Hepatocyte (in vitro differentiated cells): ENCODE measurements around the gene LMX1A. TPM values are rescaled to one million over a fixed set of nuclear protein-coding genes. Genes with fewer than 3 reads are reported as not detected.

Experiments
- DNase-seq: peaks from one replicate; pipeline ENCODE4 v3.0.0-alpha.2; 2016; ENCODE audit warnings: low spot score
- H2AFZ ChIP-seq: fragments of 200-600 bp; sonication (generic); 2 replicates; pipeline ENCODE4 v1.6.0; 2016; ENCODE audit warnings: antibody characterized with exemption, mild to moderate bottlenecking
- H3K27ac ChIP-seq: fragments of 200-600 bp; sonication (generic); 2 replicates; pipeline ENCODE4 v1.5.1; 2016; ENCODE audit warnings: mild to moderate bottlenecking
- H3K27me3 ChIP-seq: fragments of 200-600 bp; sonication (generic); 2 replicates; pipeline ENCODE4 v1.6.1; 2016
- H3K36me3 ChIP-seq: fragments of 200-600 bp; sonication (generic); replicated peaks from 2 replicates; pipeline ENCODE4 v1.5.1; 2016; ENCODE audit warnings: low read depth; ENCODE audit not compliant: insufficient read depth
- H3K4me1 ChIP-seq: fragments of 200-600 bp; sonication (generic); 2 replicates; pipeline ENCODE4 v1.5.1; 2016; ENCODE audit warnings: mild to moderate bottlenecking, moderate library complexity; ENCODE audit not compliant: insufficient read depth
- H3K4me2 ChIP-seq: fragments of 200-600 bp; sonication (generic); 2 replicates; pipeline ENCODE4 v1.6.0; 2016
- H3K4me3 ChIP-seq: fragments of 200-600 bp; sonication (generic); 2 replicates; pipeline ENCODE4 v1.5.1; 2016; ENCODE audit warnings: mild to moderate bottlenecking
- H3K79me2 ChIP-seq: fragments of 200-600 bp; sonication (generic); 2 replicates; pipeline ENCODE4 v1.6.0; 2017; ENCODE audit warnings: mild to moderate bottlenecking
- H3K9me2 ChIP-seq: fragments of 200-600 bp; sonication (generic); replicated peaks from 2 replicates; pipeline ENCODE4 v1.6.0; 2017; ENCODE audit warnings: mild to moderate bottlenecking; ENCODE audit not compliant: insufficient read depth
- H3K9me3 ChIP-seq: fragments of 200-600 bp; sonication (generic); 2 replicates; pipeline ENCODE4 v1.5.1; 2016; ENCODE audit warnings: low read depth, mild to moderate bottlenecking
- H4K20me1 ChIP-seq: fragments of 200-600 bp; sonication (generic); 2 replicates; pipeline ENCODE4 v1.6.0; 2016; ENCODE audit warnings: mild to moderate bottlenecking; ENCODE audit not compliant: insufficient read depth, poor library complexity, severe bottlenecking
- EZH2 ChIP-seq: fragments of 200-600 bp; sonication (generic); IDR thresholded peaks from 2 replicates; pipeline ENCODE4 v1.6.1; 2016; ENCODE audit warnings: antibody characterized with exemption, mild to moderate bottlenecking, borderline replicate concordance
- EZH2phosphoT487 ChIP-seq: fragments of 200-600 bp; sonication (generic); IDR thresholded peaks from one replicate; pipeline ENCODE4 v1.6.1; 2018; ENCODE audit warnings: antibody characterized with exemption, mild to moderate bottlenecking, low read depth, moderate library complexity; ENCODE audit not compliant: unreplicated experiment, severe bottlenecking
- WGBS: methylation state at CpG from one replicate; pipeline ENCODE4 v1.1.6; 2016; ENCODE audit warnings: low lambda C conversion rate; ENCODE audit errors: missing lambda C conversion rate; 5-methylcytosine and 5-hydroxymethylcytosine counted together
- polyA plus RNA-seq: library from polyadenylated mRNA; unstranded; fragments of >200 nt; fragmentation: Nextera tagmentation; extraction: Ambion mirVana; gene quantifications from 2 replicates; pipeline ENCODE4 v1.2.1, GENCODE V29; 2016
- total RNA-seq: library from RNA; depleted of rRNA; stranded (reverse); fragments of >200 nt; gene quantifications from 2 replicates; pipeline ENCODE4 v1.2.3, GENCODE V29; 2014
- TF ChIP-seq, protein P1 (sequence below): fragments of 200-600 bp; sonication (generic); IDR thresholded peaks from 2 replicates; pipeline ENCODE4 v1.5.1; 2016; ENCODE audit warnings: antibody characterized with exemption, mild to moderate bottlenecking; ENCODE audit not compliant: poor library complexity

LMX1A gene
- total and polyA plus RNA-seq, 2 experiments from 2014 or later: not detected

DNA sequence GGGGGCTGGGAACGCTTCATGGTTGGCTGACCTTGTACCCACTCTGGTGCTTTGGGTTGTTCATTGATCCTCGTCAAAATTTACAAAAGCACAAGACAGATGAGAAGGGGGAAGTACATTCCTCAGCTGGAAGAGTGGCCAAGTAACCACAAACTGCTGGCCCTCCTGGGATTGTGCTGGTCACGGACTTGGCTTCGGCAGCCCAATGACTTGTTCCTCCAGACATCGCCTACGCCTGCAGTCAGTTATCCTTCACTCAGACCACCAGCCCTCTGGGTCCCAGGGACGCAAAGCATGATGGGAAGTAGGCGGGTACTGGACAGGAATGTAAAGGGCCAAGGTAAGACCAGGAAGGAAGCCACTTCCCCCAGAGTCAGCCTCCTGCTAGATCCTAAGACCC, 53.1 kb downstream of the LMX1A start:
- no peak overlapping the region for H3K27ac ChIP-seq
- H2AFZ ChIP-seq: no peak overlapping the region
- H3K9me2 ChIP-seq: no peaks in the 10 kb centered on the region
- no peaks in the 10 kb centered on the region for H3K9me3 ChIP-seq
- H3K4me3 ChIP-seq: no peak overlapping the region
- H3K4me1 ChIP-seq: no peaks in the 10 kb centered on the region
- no peak for DNase-seq
- no peaks in the 10 kb centered on the region for H3K36me3 ChIP-seq
- H3K79me2 ChIP-seq: no peaks in the 10 kb centered on the region
- no peak overlapping the region for H3K4me2 ChIP-seq
- WGBS: 91% methylated on average over 8 of the region's 8 CpGs
- H3K27me3 ChIP-seq: no peaks in the 10 kb centered on the region
- no peaks in the 10 kb centered on the region for H4K20me1 ChIP-seq
- TF ChIP-seq EZH2phosphoT487: no peak
- TF ChIP-seq, protein P1, sequence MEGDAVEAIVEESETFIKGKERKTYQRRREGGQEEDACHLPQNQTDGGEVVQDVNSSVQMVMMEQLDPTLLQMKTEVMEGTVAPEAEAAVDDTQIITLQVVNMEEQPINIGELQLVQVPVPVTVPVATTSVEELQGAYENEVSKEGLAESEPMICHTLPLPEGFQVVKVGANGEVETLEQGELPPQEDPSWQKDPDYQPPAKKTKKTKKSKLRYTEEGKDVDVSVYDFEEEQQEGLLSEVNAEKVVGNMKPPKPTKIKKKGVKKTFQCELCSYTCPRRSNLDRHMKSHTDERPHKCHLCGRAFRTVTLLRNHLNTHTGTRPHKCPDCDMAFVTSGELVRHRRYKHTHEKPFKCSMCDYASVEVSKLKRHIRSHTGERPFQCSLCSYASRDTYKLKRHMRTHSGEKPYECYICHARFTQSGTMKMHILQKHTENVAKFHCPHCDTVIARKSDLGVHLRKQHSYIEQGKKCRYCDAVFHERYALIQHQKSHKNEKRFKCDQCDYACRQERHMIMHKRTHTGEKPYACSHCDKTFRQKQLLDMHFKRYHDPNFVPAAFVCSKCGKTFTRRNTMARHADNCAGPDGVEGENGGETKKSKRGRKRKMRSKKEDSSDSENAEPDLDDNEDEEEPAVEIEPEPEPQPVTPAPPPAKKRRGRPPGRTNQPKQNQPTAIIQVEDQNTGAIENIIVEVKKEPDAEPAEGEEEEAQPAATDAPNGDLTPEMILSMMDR: no peak

DNA sequence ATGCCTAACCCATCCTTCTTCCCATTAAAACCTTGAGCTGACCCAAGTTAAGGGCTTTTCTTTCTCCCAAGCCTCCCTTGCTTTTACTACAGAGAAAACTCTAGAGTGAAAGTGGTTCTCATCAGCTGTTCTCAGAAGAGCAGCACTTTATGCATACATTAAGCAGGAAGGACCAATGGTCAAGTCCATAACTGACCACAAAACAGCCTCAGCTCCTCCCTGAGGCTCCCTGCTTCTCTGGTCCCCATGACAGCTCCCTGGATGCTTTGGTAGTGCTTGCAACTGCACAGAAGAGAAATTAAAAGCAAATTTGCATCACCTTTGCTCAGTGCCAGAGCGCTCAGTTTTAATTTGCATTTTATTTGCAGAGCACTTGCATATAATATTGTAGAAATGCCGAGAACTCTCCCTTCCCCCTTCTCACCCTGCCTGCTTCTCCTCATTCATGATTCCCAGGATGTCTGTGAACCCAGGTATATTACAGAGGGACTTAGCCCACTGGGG, 56.1 kb downstream of the LMX1A start:
- no peak for TF ChIP-seq EZH2
- TF ChIP-seq, protein P1: no peak
- TF ChIP-seq EZH2phosphoT487: no peak
- no peak overlapping the region for H2AFZ ChIP-seq
- no peaks in the 10 kb centered on the region for H3K27me3 ChIP-seq
- H3K4me2 ChIP-seq: no peak overlapping the region
- no peaks in the 10 kb centered on the region for H3K36me3 ChIP-seq
- WGBS: 89% methylated on average over 2 of the region's 2 CpGs
- H3K4me1 ChIP-seq: no peaks in the 10 kb centered on the region
- no peak overlapping the region for H3K4me3 ChIP-seq
- H4K20me1 ChIP-seq: no peaks in the 10 kb centered on the region
- H3K27ac ChIP-seq: no peak overlapping the region
- no peak for DNase-seq
- no peaks in the 10 kb centered on the region for H3K9me2 ChIP-seq
- no peaks in the 10 kb centered on the region for H3K79me2 ChIP-seq
- no peaks in the 10 kb centered on the region for H3K9me3 ChIP-seq

DNA sequence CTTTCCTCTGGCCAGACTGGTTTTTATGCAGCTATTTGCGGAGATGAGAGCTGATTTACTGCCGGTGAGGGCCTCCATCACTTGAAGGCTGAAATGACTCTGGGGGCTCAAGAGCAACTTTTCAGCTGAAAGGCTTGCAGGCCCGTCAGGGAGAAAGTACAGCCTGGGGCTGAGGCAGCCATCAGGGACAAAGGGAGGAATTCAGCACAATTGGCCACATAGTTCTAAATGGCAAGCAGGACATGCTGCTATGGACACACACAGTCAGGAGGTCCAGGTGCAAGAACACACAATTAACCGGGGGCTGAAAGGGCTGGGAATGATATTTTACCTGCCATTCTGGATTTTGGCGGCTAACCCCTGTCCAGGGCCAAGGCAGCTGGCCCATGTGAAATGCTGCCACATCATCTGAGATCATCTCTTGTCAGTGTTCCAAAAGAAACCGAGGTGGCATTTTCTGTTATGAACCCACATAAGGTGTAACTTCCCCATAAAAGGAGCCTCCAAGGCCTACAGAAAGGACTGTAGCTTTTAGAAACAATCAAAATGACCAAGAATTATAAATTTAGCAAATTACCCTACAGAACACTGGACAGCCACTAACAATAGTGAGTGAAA, 58.2 kb downstream of the LMX1A start:
- no peak for DNase-seq
- no peak overlapping the region for H3K4me2 ChIP-seq
- no peaks in the 10 kb centered on the region for H3K36me3 ChIP-seq
- TF ChIP-seq, protein P1: no peak
- no peak for TF ChIP-seq EZH2phosphoT487
- TF ChIP-seq EZH2: no peak
- no peak overlapping the region for H2AFZ ChIP-seq
- H3K9me3 ChIP-seq: no peaks in the 10 kb centered on the region
- H3K27ac ChIP-seq: no peak overlapping the region
- no peaks in the 10 kb centered on the region for H3K27me3 ChIP-seq
- H4K20me1 ChIP-seq: no peaks in the 10 kb centered on the region
- H3K79me2 ChIP-seq: no peaks in the 10 kb centered on the region
- H3K4me3 ChIP-seq: no peak overlapping the region
- WGBS: 80% methylated on average over 6 of the region's 6 CpGs
- H3K4me1 ChIP-seq: no peaks in the 10 kb centered on the region
- no peaks in the 10 kb centered on the region for H3K9me2 ChIP-seq

DNA sequence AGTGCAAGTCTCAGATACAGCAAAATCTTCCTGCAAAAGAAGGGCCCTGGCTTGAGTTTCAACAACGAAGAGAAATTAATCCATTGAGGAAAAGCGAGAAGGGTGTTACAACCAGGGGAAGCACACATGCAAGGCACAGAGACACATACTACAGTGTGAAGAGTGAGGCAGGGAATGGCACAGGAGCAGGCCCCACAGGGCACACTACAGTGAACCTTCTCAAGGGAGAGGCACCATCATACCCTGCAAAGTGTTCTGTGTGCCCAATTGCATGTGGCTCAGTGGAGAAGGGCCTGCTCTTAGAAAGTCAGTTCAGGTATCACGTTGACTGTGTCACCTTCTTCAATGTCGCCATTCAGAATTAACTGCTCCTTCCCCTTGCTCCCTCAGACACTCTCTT, 60.3 kb downstream of the LMX1A start:
- H3K4me3 ChIP-seq: no peak overlapping the region
- H3K36me3 ChIP-seq: no peaks in the 10 kb centered on the region
- TF ChIP-seq, protein P1: no peak
- TF ChIP-seq EZH2phosphoT487 (no peak), EZH2 (no peak)
- DNase-seq: no peak
- WGBS: 96% methylated on average over 4 of the region's 4 CpGs
- no peaks in the 10 kb centered on the region for H4K20me1 ChIP-seq
- H3K27me3 ChIP-seq: no peaks in the 10 kb centered on the region
- H3K9me2 ChIP-seq: no peaks in the 10 kb centered on the region
- no peak overlapping the region for H3K27ac ChIP-seq
- H3K9me3 ChIP-seq: no peaks in the 10 kb centered on the region
- no peaks in the 10 kb centered on the region for H3K79me2 ChIP-seq
- H3K4me1 ChIP-seq: no peaks in the 10 kb centered on the region
- no peak overlapping the region for H2AFZ ChIP-seq
- H3K4me2 ChIP-seq: no peak overlapping the region
